MM.1S (cell line): ENCODE results near the gene NPNT.

Source experiments
- DNase-seq: peaks from one replicate; pipeline ENCODE4 v3.0.0-alpha.2; 2015
- H2AFZ ChIP-seq: fragments of 300-600 bp; sonication (generic); 2 replicates; pipeline ENCODE4 v1.6.0; 2016; ENCODE audit warnings: antibody characterized with exemption, low read length
- H3F3A ChIP-seq: fragments of 300-600 bp; sonication (generic); 2 replicates; pipeline ENCODE4 v1.6.1; 2016; ENCODE audit warnings: mild to moderate bottlenecking, antibody characterized with exemption, low read length, moderate library complexity, mixed read lengths; ENCODE audit not compliant: insufficient read depth
- H3K27ac ChIP-seq: fragments of 300-600 bp; sonication (generic); 2 replicates; pipeline ENCODE4 v1.5.1; 2016; ENCODE audit warnings: mild to moderate bottlenecking, low read length
- H3K27me3 ChIP-seq: fragments of 300-600 bp; sonication (generic); replicated peaks from 2 replicates; pipeline ENCODE4 v1.6.0; 2016; ENCODE audit warnings: low read length; ENCODE audit not compliant: insufficient read depth
- H3K36me3 ChIP-seq: fragments of 300-600 bp; sonication (generic); replicated peaks from 2 replicates; pipeline ENCODE4 v1.6.1; 2016; ENCODE audit warnings: mild to moderate bottlenecking, low read length, mixed read lengths; ENCODE audit not compliant: insufficient read depth
- H3K4me1 ChIP-seq: fragments of 300-600 bp; sonication (generic); 2 replicates; pipeline ENCODE4 v1.6.1; 2016; ENCODE audit warnings: low read length, mixed read lengths
- H3K4me2 ChIP-seq: fragments of 300-600 bp; sonication (generic); 2 replicates; pipeline ENCODE4 v1.6.0; 2016; ENCODE audit warnings: low read depth, low read length
- H3K4me3 ChIP-seq: fragments of 300-600 bp; sonication (generic); 2 replicates; pipeline ENCODE4 v1.5.1; 2016; ENCODE audit warnings: low read length, mixed read lengths
- H3K79me2 ChIP-seq: fragments of 300-600 bp; sonication (generic); 2 replicates; pipeline ENCODE4 v1.6.1; 2016; ENCODE audit warnings: mixed run types, low read length, mixed read lengths
- H3K9ac ChIP-seq: fragments of 300-600 bp; sonication (generic); 2 replicates; pipeline ENCODE4 v1.6.1; 2016; ENCODE audit warnings: low read length, mixed read lengths
- H3K9me2 ChIP-seq: fragments of 300-600 bp; sonication (generic); replicated peaks from 2 replicates; pipeline ENCODE4 v1.6.1; 2016; ENCODE audit warnings: mild to moderate bottlenecking, low read length, mixed read lengths; ENCODE audit not compliant: insufficient read depth
- H3K9me3 ChIP-seq: fragments of 300-600 bp; sonication (generic); replicated peaks from 2 replicates; pipeline ENCODE4 v1.6.1; 2016; ENCODE audit warnings: mild to moderate bottlenecking, low read length, mixed read lengths; ENCODE audit not compliant: insufficient read depth
- H4K20me1 ChIP-seq: fragments of 300-600 bp; sonication (generic); 2 replicates; pipeline ENCODE4 v1.6.1; 2016; ENCODE audit warnings: mild to moderate bottlenecking, low read length, moderate library complexity, mixed read lengths; ENCODE audit not compliant: insufficient read depth
- CTCF ChIP-seq: fragments of 300-600 bp; sonication (generic); IDR thresholded peaks from 2 replicates; pipeline ENCODE4 v1.5.1; 2016; ENCODE audit warnings: antibody characterized with exemption, low read length, mixed read lengths
- EZH2 ChIP-seq: fragments of 300-600 bp; sonication (generic); optimal IDR thresholded peaks from 2 replicates; pipeline ENCODE3; 2017; ENCODE audit warnings: low read depth, mild to moderate bottlenecking, antibody characterized with exemption, low read length, mixed read lengths
- EZH2phosphoT487 ChIP-seq: fragments of 300-600 bp; sonication (generic); IDR thresholded peaks from 2 replicates; pipeline ENCODE4 v1.6.1; 2018; ENCODE audit warnings: antibody characterized with exemption, low read length

NPNT gene

GRCh38 chr4:106017975-106018374 is 122.7 kb downstream of the NPNT start:
- Histone ChIP-seq H3K9ac (no peak overlapping the region), H3K4me2 (no peak overlapping the region), H3K4me1 (no peaks in the 10 kb centered on the region), H3K27ac (no peak overlapping the region), H3K9me3 (no peaks in the 10 kb centered on the region), H3F3A (no peaks in the 10 kb centered on the region), H2AFZ (no peak overlapping the region), H3K79me2 (no peaks in the 10 kb centered on the region), H3K27me3 (no peaks in the 10 kb centered on the region), H3K36me3 (no peaks in the 10 kb centered on the region), H4K20me1 (no peaks in the 10 kb centered on the region), H3K9me2 (no peaks in the 10 kb centered on the region), H3K4me3 (no peak overlapping the region)
- DNase-seq, result no peak
- no peak for TF ChIP-seq CTCF
- no peak for TF ChIP-seq EZH2
- no peak for TF ChIP-seq EZH2phosphoT487

GRCh38 chr4:106019771-106020170 is 124.5 kb downstream of the NPNT start:
- Histone ChIP-seq H4K20me1 (no peaks in the 10 kb centered on the region), H3K4me2 (no peak overlapping the region), H3K27ac (no peak overlapping the region), H3K4me1 (no peaks in the 10 kb centered on the region), H3K36me3 (no peaks in the 10 kb centered on the region), H2AFZ (no peak overlapping the region), H3K27me3 (no peaks in the 10 kb centered on the region), H3K9me2 (no peaks in the 10 kb centered on the region), H3K9ac (no peak overlapping the region), H3K9me3 (no peaks in the 10 kb centered on the region), H3K79me2 (no peaks in the 10 kb centered on the region), H3K4me3 (no peak overlapping the region), H3F3A (no peaks in the 10 kb centered on the region)
- no peak for DNase-seq
- TF ChIP-seq EZH2 (no peak), CTCF (no peak), EZH2phosphoT487 (no peak)
